ENCODE results near the gene SYT14. TPM values are rescaled to one million over a fixed set of nuclear protein-coding genes. Genes with fewer than 3 reads are reported as not detected.

Gene SYT14
- total RNA-seq, 1 experiment from 2014 or later, result 3.1 TPM

DNA sequence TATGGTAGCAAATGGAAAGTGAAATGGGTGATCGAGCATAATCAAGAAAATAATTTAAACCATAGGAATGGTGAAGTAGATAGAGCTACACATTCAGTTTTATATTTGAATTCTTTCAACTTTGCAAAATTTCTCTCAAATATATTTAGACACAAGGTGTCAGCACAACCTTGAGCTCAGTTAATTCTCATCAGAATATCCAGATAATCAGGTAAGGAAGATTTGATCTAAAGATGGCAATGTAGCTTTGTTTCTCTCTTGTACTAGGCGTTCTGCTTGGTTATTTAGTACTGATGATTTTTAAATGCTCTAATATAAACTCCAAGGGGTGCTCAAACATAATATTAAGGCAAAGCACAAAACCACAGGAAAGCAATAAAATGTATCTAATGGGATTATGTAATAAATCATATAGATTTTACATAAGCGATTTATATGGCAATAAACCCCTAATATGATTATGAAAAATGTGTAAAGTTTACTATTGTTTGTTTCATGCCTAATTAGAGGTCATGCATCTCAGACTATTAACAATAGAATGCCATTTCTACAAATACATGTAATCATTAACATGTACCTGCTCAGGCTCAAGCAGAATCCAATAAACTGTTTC, 262.2 kb downstream of the SYT14 start:
- no peak for DNase-seq (ENCODE audit: low spot score)

DNA sequence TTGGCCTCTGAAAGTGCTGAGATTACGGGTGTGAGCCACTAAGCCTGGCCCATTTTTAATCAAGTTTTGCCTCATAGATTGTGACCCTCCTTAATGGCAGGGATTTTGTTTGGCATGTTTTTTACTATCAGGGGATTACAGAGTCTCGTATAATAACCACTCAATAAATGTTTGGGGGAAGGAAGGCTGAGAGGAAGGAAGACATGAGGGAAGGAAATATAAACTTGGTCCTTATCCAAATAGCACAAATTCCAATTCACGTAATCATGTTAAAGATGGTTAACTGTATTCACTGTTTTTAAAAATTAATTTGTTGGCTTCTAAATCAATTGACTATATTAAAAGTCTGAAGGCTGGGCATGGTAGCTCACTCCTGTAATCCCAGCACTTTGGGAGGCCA, 263.7 kb downstream of the SYT14 start:
- no peak for DNase-seq (ENCODE audit: low spot score)

DNA sequence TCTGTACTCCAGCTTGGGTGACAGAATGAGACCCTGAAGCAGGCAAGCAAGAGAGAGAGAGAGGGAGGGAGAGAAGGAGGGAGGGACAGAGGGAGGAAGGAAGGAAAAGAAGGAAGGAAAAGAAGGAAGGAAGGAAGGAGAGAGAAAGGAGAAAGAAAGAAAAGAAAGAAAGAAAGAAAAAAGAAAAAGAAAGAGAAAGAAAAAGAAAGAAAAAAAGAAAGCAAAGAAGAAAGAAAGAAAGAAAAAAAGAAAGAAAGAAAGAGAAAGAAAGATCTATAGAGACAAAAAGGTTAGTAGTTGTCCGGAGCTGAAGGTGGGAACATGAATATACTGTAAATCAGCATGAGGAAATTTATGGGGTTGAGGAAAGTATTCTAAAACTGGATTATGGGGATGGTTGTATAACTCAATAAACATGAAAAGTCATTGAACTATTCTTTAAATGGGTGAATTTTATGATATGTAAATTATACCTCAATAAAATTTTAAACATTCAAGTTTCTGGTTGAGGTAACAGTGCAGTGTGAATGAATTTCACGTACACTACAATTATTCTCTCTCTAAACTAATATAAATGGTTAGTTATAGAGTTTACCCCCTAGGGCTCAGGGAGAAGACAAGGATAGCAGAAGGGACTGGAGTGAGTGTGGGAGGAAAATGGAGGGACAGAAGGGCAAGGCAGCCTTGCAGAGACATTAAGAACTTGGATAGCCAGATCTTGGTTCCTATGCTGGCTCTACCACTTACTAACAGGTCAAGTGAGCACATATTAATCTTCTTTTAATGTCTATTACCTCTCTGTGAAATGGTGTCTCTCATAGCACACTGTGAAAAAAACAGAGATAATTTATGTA, 269.8 kb downstream of the SYT14 start:
- no peak for DNase-seq (ENCODE audit: low spot score)

DNA sequence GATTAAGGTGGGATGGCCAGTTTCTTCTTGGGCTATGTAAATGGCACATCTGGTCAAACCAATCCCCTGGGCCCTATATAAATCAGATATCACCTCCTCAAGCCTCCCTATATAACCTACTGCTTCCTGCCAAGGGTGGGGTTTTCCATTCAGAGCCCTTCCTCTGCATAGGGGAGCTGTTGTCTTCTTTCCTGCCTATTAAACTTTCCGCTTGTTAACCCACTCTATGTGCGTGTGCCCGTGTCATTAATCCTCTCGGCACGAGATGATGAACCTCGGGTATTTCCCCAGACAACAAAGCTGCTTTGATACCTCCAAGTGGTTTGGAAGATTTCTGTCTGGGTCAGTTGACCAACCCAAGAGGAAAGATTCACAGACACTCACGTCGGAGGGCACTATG, 275.3 kb downstream of the SYT14 start:
- DNase-seq (ENCODE audit: low spot score), result no peak

DNA sequence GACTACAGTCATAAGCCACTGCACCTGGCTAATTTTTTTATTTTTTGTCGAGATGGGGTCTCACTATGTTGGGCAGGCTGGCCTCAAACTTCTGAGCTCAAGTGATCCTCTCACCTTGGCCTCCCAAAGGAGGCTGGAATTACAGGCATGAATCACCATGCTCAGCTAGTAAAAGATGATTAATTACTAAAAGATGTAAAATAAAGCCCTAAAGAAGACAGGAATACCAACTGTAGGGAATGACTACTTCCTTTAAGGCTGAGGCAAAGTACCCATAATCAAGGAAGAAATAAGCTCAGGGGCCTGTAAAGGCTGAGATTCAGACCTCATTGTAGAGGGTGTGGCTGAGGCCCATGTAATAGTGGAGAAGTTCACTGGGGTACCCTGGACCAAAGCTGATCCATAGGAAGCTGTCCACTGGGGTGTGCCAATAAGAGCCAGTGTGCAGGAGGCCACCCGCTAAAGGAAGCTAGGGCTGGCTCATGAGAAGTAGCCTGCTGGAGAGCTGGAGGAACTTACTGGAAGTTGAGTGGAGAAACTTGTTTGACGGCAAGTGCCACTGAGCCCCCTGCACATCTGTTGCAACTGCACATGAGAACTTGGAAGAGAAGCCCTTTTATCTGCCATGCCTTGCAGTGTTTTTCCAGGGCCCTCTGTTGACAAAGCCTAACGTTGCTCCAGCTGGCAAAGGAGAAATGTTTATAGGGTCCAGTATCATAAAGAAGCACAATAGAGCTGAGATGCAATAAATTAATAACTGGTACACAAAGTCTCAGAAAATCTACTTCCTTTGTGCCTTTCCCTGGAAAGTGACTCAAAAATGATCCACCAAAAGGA, 276.8 kb downstream of the SYT14 start:
- no peak for DNase-seq (ENCODE audit: low spot score)

DNA sequence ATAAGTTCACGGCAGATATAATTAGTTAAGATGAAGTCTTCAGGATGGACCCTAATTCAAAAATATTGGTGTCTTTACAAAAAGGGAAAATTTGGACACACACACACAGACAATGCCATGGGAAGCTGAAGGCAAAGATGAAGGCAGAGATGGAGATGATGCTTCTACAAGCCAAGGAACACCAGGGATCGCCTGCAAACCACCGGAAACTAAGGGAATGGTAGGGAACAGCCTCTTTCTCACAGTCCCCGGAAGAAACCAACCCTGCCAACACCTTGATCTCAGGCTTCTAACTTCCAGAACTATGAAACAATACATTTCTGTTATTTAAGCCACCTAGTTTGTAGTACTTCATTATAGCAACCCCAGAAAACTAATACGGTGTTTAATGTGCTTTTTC, 279.5 kb downstream of the SYT14 start:
- no peak for DNase-seq (ENCODE audit: low spot score)

DNA sequence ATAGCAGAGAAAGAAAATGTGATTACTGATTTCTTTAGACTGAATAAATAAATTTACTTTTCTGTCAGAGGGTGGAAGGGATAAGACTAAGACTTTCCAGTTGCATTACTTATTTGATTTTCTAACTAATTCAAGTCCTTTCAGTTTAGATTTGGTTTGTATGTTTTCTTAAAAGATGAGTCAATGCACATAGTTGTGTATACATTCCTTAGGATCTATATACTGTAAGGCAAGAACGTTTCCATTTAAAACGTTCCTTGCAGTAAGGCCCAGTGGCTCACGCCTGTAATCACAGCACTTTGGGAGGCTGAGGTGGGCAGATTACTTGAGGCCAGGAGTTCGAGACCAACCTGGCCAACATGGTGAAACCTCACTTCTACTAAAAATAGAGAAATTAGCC, 280.0 kb downstream of the SYT14 start:
- DNase-seq (ENCODE audit: low spot score), result no peak

Other genes starting within 250 kb of the SYT14 start
- gene HSD11B1, start 233.4 kb upstream of the SYT14 start, total RNA-seq (2014; rRNA removed; shearing (Covaris generic)), result 0.08 TPM in 1 of 2 replicates, not detected in the other
- gene TRAF3IP3, start 182.2 kb upstream of the SYT14 start, total RNA-seq (2014; rRNA removed; shearing (Covaris generic)), result not detected in 2 replicates
- gene C1orf74, start 153.7 kb upstream of the SYT14 start, total RNA-seq (2014; rRNA removed; shearing (Covaris generic)), result 5.0 and 6.1 TPM in 2 replicates
- gene IRF6, start 132.1 kb upstream of the SYT14 start, total RNA-seq (2014; rRNA removed; shearing (Covaris generic)), result not detected in 2 replicates
- gene UTP25, start 110.2 kb upstream of the SYT14 start, total RNA-seq (2014; rRNA removed; shearing (Covaris generic)), result 5.6 and 5.7 TPM in 2 replicates

Measured in H4 (cell line).